Stomach (tissue), 4 donors: ENCODE data around the gene RCL1.

Experiments used
- POLR2A ChIP-seq, 4 donors: fragments of 450-650 bp; IDR thresholded peaks; one replicate each; pipeline ENCODE4 v1.6.1; 2016; ENCODE audit warnings: antibody characterized with exemption in 4 of 4, control low read depth in 2 of 4, mild to moderate bottlenecking in 1 of 4, moderate library complexity in 1 of 4
- POLR2AphosphoS5 ChIP-seq, 3 donors: sonication (generic); formaldehyde crosslinking; IDR thresholded peaks; one replicate each; pipeline ENCODE4 v1.6.1; 2016; ENCODE audit warnings: antibody characterized with exemption in 3 of 3
- TF ChIP-seq, protein P1 (sequence below), 7 experiments: fragments of 450-650 bp in 4 of 7; fragments of 200-600 bp in 3 of 7; sonication (generic) in 3 of 7; IDR thresholded peaks; one replicate each; pipeline ENCODE4 v1.5.1; 2016 to 2019; ENCODE audit warnings: antibody characterized with exemption in 7 of 7, control low read depth in 2 of 7, mild to moderate bottlenecking in 1 of 7

DNA sequence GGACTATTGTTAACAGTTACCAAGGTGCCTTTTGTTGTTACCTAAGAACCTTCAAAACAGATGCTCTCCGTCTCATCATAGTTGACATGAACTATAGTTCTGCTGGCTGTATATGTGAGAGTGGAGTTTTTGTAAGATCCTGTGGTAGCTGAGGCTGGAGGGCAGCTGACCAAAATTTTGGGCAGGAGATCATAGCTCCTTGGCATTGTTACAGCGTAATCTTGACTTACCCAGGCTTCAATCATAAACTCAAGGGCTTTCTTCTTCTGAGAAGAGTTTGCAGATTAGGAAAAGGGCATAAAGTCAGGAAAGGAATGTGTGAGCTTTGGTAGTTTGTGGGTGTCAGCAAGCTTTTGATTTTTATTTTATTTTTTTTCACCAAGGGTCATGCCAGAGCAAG, 34.5 kb downstream of the RCL1 start:
- TF ChIP-seq POLR2AphosphoS5 (IDR thresholded peaks at IDR 0.05) (no peak), POLR2A (IDR thresholded peaks at IDR 0.05) (no peak)
- TF ChIP-seq, protein P1, sequence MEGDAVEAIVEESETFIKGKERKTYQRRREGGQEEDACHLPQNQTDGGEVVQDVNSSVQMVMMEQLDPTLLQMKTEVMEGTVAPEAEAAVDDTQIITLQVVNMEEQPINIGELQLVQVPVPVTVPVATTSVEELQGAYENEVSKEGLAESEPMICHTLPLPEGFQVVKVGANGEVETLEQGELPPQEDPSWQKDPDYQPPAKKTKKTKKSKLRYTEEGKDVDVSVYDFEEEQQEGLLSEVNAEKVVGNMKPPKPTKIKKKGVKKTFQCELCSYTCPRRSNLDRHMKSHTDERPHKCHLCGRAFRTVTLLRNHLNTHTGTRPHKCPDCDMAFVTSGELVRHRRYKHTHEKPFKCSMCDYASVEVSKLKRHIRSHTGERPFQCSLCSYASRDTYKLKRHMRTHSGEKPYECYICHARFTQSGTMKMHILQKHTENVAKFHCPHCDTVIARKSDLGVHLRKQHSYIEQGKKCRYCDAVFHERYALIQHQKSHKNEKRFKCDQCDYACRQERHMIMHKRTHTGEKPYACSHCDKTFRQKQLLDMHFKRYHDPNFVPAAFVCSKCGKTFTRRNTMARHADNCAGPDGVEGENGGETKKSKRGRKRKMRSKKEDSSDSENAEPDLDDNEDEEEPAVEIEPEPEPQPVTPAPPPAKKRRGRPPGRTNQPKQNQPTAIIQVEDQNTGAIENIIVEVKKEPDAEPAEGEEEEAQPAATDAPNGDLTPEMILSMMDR (IDR thresholded peaks at IDR 0.05) = no peak
